ENCODE data around the gene SRGAP2B.
"Not testable (repeated sequence)": the region's sequence is repeated elsewhere in the genome, so short reads cannot be mapped to it uniquely, and the experiment has no call there.

Gene SRGAP2B

GRCh38 chr1:144995833-144996410, 99.2 kb downstream of the SRGAP2B start:
- not testable (repeated sequence) for DNase-seq (ENCODE audit: low spot score)

GRCh38 chr1:144992915-144993314, 102.2 kb downstream of the SRGAP2B start:
- DNase-seq (ENCODE audit: low spot score) = not testable (repeated sequence)

GRCh38 chr1:144990611-144991010, 104.5 kb downstream of the SRGAP2B start:
- not testable (repeated sequence) for DNase-seq (ENCODE audit: low spot score)

GRCh38 chr1:144987131-144987530, 108.0 kb downstream of the SRGAP2B start:
- DNase-seq (ENCODE audit: low spot score) = not testable (repeated sequence)

GRCh38 chr1:144986171-144986860, 108.8 kb downstream of the SRGAP2B start:
- DNase-seq (ENCODE audit: low spot score) = not testable (repeated sequence)

- not testable (repeated sequence) for DNase-seq (ENCODE audit: low spot score)
Measured at GRCh38 chr1:144985550-144986170, 109.5 kb downstream of the SRGAP2B start.

- DNase-seq (ENCODE audit: low spot score) = not testable (repeated sequence)
Measured at GRCh38 chr1:144982802-144983525, 112.2 kb downstream of the SRGAP2B start.

GRCh38 chr1:144981157-144981556, 114.0 kb downstream of the SRGAP2B start:
- DNase-seq (ENCODE audit: low spot score) = not testable (repeated sequence)

- not testable (repeated sequence) for DNase-seq (ENCODE audit: low spot score)
Measured at GRCh38 chr1:144979960-144980595, 115.0 kb downstream of the SRGAP2B start.

GRCh38 chr1:144977856-144978255, 117.3 kb downstream of the SRGAP2B start:
- not testable (repeated sequence) for DNase-seq (ENCODE audit: low spot score)

GRCh38 chr1:144971936-144972335, 123.2 kb downstream of the SRGAP2B start:
- DNase-seq (ENCODE audit: low spot score) = not testable (repeated sequence)

GRCh38 chr1:144966488-144966887, 128.6 kb downstream of the SRGAP2B start:
- DNase-seq (ENCODE audit: low spot score) = not testable (repeated sequence)

- DNase-seq (ENCODE audit: low spot score) = not testable (repeated sequence)
Measured at GRCh38 chr1:144964765-144965164, 130.4 kb downstream of the SRGAP2B start.

- not testable (repeated sequence) for DNase-seq (ENCODE audit: low spot score)
Measured at GRCh38 chr1:144964186-144964585, 130.9 kb downstream of the SRGAP2B start.

- DNase-seq (ENCODE audit: low spot score) = not testable (repeated sequence)
Measured at GRCh38 chr1:144963571-144963970, 131.6 kb downstream of the SRGAP2B start.

- not testable (repeated sequence) for DNase-seq (ENCODE audit: low spot score)
Measured at GRCh38 chr1:144961604-144962583, 133.2 kb downstream of the SRGAP2B start.

GRCh38 chr1:144960929-144961488, 134.1 kb downstream of the SRGAP2B start:
- DNase-seq (ENCODE audit: low spot score) = not testable (repeated sequence)

- not testable (repeated sequence) for DNase-seq (ENCODE audit: low spot score)
Measured at GRCh38 chr1:144948390-144948789, 146.7 kb downstream of the SRGAP2B start.

GRCh38 chr1:144947495-144947894, 147.6 kb downstream of the SRGAP2B start:
- not testable (repeated sequence) for DNase-seq (ENCODE audit: low spot score)

Data from iPS-NIHi11 (cell line).